Naive thymus-derived CD4-positive, alpha-beta T cell (primary cell): ENCODE data around the gene E2F4. TPM values are rescaled to one million over a fixed set of nuclear protein-coding genes. Genes with fewer than 3 reads are reported as not detected.

Source experiments
- ATAC-seq: fragments of 150-1000 bp; cut with Tn5 transposase; 2 replicates; pipeline ENCODE4 v1.10.0; 2021; ENCODE audit warnings: mild to moderate bottlenecking, moderate library complexity
- CTCF ChIA-PET: fragments of 350-600 bp; sonication (Branson Sonifier 250); formaldehyde crosslinking; loops from one replicate; lab custom pipeline; 2021; ENCODE audit warnings: antibody characterized with exemption; lab: Charles Lee
- POLR2A ChIA-PET: fragments of 350-600 bp; sonication (Branson Sonifier 250); formaldehyde crosslinking; loops from one replicate; lab custom pipeline; 2021; ENCODE audit warnings: antibody characterized with exemption, inconsistent platforms; lab: Charles Lee
- DNase-seq, 9 donors: peaks; one replicate each; pipeline versions ENCODE4 v3.0.0 to v3.0.0-alpha.2; 2020 to 2022; ENCODE audit warnings: mixed read lengths in 1 of 9
- H3K27ac ChIP-seq: one replicate; pipeline ENCODE4 v1.7.0; 2013; ENCODE audit warnings: mild to moderate bottlenecking, low read depth, low read length, moderate library complexity
- H3K27me3 ChIP-seq, 2 donors: one replicate each; pipeline ENCODE4 v1.7.0; 2013; ENCODE audit warnings: low read length in 2 of 2, mild to moderate bottlenecking in 2 of 2, moderate library complexity in 2 of 2; ENCODE audit not compliant: control insufficient read depth in 2 of 2, insufficient read depth in 2 of 2
- H3K36me3 ChIP-seq, 3 experiments: 1 replicate in 2 of 3; 2 replicates in 1 of 3; pipeline ENCODE4 v1.7.0; 2013; ENCODE audit warnings: low read length in 3 of 3, mild to moderate bottlenecking in 3 of 3, moderate library complexity in 1 of 3; ENCODE audit not compliant: insufficient read depth in 3 of 3, control insufficient read depth in 2 of 3
- H3K4me1 ChIP-seq, 2 donors: one replicate each; pipeline ENCODE4 v1.7.0; 2013; ENCODE audit warnings: low read length in 2 of 2, mild to moderate bottlenecking in 2 of 2, moderate library complexity in 1 of 2; ENCODE audit not compliant: control insufficient read depth in 2 of 2, insufficient read depth in 2 of 2
- H3K4me3 ChIP-seq: 2 replicates; pipeline ENCODE4 v1.7.0; 2013; ENCODE audit warnings: mild to moderate bottlenecking, low read length
- H3K9me3 ChIP-seq, 3 experiments: 1 replicate in 2 of 3; 2 replicates in 1 of 3; pipeline ENCODE4 v1.7.0; 2013; ENCODE audit warnings: low read length in 3 of 3; ENCODE audit not compliant: control insufficient read depth in 2 of 3
- H3K27ac Mint-ChIP-seq, 9 donors: one replicate each; pipeline ENCODE4 v1.8.0; 2020 to 2022; ENCODE audit warnings: mixed read lengths in 9 of 9, mild to moderate bottlenecking in 8 of 9, moderate library complexity in 5 of 9, inconsistent platforms in 2 of 9
- H3K27me3 Mint-ChIP-seq, 5 donors: one replicate each; pipeline ENCODE4 v1.8.0; 2021 to 2022; ENCODE audit warnings: mixed read lengths in 5 of 5, mild to moderate bottlenecking in 1 of 5
- H3K36me3 Mint-ChIP-seq, 5 donors: one replicate each; pipeline ENCODE4 v1.8.0; 2020 to 2022; ENCODE audit warnings: mixed read lengths in 5 of 5, mild to moderate bottlenecking in 3 of 5, inconsistent platforms in 1 of 5
- H3K4me1 Mint-ChIP-seq, 7 donors: one replicate each; pipeline ENCODE4 v1.8.0; 2020 to 2022; ENCODE audit warnings: mixed read lengths in 7 of 7, mild to moderate bottlenecking in 3 of 7, inconsistent platforms in 1 of 7
- H3K4me3 Mint-ChIP-seq, 10 donors: one replicate each; pipeline ENCODE4 v1.8.0; 2020 to 2022; ENCODE audit warnings: mild to moderate bottlenecking in 10 of 10, mixed read lengths in 10 of 10, moderate library complexity in 6 of 10, inconsistent platforms in 2 of 10
- H3K9me3 Mint-ChIP-seq, 11 donors: one replicate each; pipeline ENCODE4 v1.8.0; 2020 to 2022; ENCODE audit warnings: mixed read lengths in 11 of 11, mild to moderate bottlenecking in 4 of 11, inconsistent platforms in 1 of 11, moderate library complexity in 1 of 11
- intact Hi-C, 2 donors: fragments of 100-400 bp; cut with micrococcal nuclease; formaldehyde crosslinking; loops; one replicate each; pipeline ENCODE4 v1.15.1; 2023
- polyA plus RNA-seq, 2 donors: library from polyadenylated mRNA; unstranded; fragments of 300-500 nt; fragmentation: Illumina TruSeq; gene quantifications; one replicate each; pipeline ENCODE4 v1.2.3, GENCODE V29; 2021
- total RNA-seq, 6 experiments: library from RNA in 5 of 6; stranded (reverse) in 5 of 6; gene quantifications; 1 replicate in 5 of 6; 2 replicates in 1 of 6; pipeline ENCODE4 v1.2.3 and lab custom pipeline; 2021 to 2026

E2F4 gene
- total and polyA plus RNA-seq, 7 experiments from 2014 or later = 59.4 to 133 (median 73.0) TPM

- Histone ChIP-seq H3K36me3 (no peaks in the 10 kb centered on the region), H3K27me3 (peaks cover 15 to 39% of the 10 kb centered on the region in 2 donors), H3K9me3 (no peaks in the 10 kb centered on the region), H3K27ac (no peak overlapping the region), H3K4me3 (no peak overlapping the region), H3K4me1 (peaks cover 21 to 34% of the 10 kb centered on the region in 2 donors)
- intact Hi-C loops = loop anchor here in 1 of 2 donors (1.0 kb wide), 1 partner anchor 8 kb away; no protein-coding TSS in a partner anchor
- DNase-seq (peak in 1 of 9 donors; percentile 62), ATAC-seq (no peak)
- Mint-ChIP-seq H3K9me3 (no peaks in the 10 kb centered on the region), H3K4me1 (peaks cover 10 to 77% (median 33%) of the 10 kb centered on the region in 7 donors), H3K27ac (peak overlapping the region in 1 of 9 donors; percentile 94), H3K36me3 (peaks cover 0 to 38% (median 0%) of the 10 kb centered on the region in 5 donors), H3K4me3 (peak overlapping the region; percentile 33 to 89 (median 60)), H3K27me3 (peaks cover 19 to 69% (median 64%) of the 10 kb centered on the region in 5 donors)
- POLR2A ChIA-PET = interaction anchor here (1.0 to 1.6 kb wide), 2 partner anchors 75 to 150 kb away, joined by 3 to 5 read pairs; no protein-coding TSS in a partner anchor
- CTCF ChIA-PET = interaction anchor here (0.7 to 1.3 kb wide), 4 partner anchors 10 to 213 kb away, joined by 3 to 5 read pairs (median 4); partner anchors contain the start of genes FBXL8 and TRADD
These were observed 22.2 kb upstream of the E2F4 start for GRCh38 chr16:67169642-67170167.

GRCh38 chr16:67170168-67170948 lies 21.6 kb upstream of the E2F4 start, which contains the start of gene NOL3:
TSS of gene NOL3 (plus strand) at chr16:67170538.
- H3K36me3 Mint-ChIP-seq = peaks cover 0 to 34% (median 0%) of the 10 kb centered on the region in 5 donors
- Histone ChIP-seq H3K36me3 (no peaks in the 10 kb centered on the region), H3K9me3 (no peaks in the 10 kb centered on the region), H3K27ac (no peak within 1 kb of the TSS), H3K4me3 (no peak within 1 kb of the TSS), H3K27me3 (peaks cover 9 to 35% of the 10 kb centered on the region in 2 donors), H3K4me1 (peaks cover 25 to 29% of the 10 kb centered on the region in 2 donors)
- ChIA-PET POLR2A (interaction anchor here (1.0 to 2.4 kb wide), 3 partner anchors 8 to 234 kb away, joined by 3 to 7 read pairs (median 3); no protein-coding TSS in a partner anchor), CTCF (interaction anchor here (0.7 to 1.3 kb wide), 3 partner anchors 11 to 18 kb away, joined by 3 to 5 read pairs (median 4); partner anchors contain the start of genes FBXL8 and TRADD)
- H3K4me3 Mint-ChIP-seq = peak within 1 kb of the TSS; percentile 33 to 89 (median 60)
- H3K27me3 Mint-ChIP-seq = peaks cover 13 to 64% (median 62%) of the 10 kb centered on the region in 5 donors
- peaks cover 10 to 75% (median 30%) of the 10 kb centered on the region in 7 donors for H3K4me1 Mint-ChIP-seq
- DNase-seq (peak in 1 of 9 donors; percentile 82), ATAC-seq (peak; percentile 37)
- intact Hi-C loops = loop anchor here in 1 of 2 donors (1.0 kb wide), 1 partner anchor 9 kb away; no protein-coding TSS in a partner anchor
- no peaks in the 10 kb centered on the region for H3K9me3 Mint-ChIP-seq
- H3K27ac Mint-ChIP-seq = peak within 1 kb of the TSS in 2 of 9 donors; percentile 35 to 94

DNA sequence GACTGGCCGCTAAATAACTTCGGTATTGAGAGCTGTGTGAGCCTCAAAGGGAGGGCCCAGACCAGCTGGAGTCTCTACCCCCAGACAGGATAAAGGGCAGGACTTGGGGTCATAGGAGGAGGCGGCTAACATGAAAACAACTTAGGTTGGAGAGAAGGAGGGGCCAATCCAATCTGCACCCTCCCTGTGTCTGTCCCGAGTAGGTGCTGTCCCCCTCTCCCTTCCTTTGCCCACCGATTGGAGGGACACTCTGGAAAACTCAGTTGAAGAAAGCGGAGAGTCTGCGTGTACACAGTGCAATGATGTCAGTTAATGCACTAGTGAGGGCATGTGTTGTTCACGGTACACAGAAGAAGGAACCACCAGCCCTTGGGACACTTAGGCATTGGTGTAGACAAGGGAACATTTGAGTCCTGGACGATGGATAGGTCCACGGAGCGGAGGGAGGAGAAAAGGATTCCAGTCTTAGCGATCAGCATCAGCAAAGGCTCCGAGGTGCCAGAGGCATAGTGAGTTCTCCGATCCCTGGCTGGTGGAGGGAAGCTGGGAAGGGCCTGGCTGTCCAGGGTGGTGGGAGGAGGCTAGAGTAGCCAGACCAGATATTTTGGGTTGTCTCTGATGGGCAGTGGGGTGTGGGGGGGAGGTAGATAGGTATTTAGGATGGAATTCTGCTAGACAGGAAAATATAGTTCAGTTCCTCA lies 20.9 kb upstream of the E2F4 start:
- H3K27ac Mint-ChIP-seq = peak overlapping the region in 2 of 9 donors; percentile 35 to 90
- CTCF ChIA-PET = interaction anchor here (1.3 kb wide), 1 partner anchor 12 kb away, joined by 4 read pairs; the partner anchor contains the start of genes FBXL8 and TRADD
- H3K9me3 ChIP-seq = no peaks in the 10 kb centered on the region
- no peak overlapping the region for H3K4me3 ChIP-seq
- peaks cover 7 to 35% of the 10 kb centered on the region in 2 donors for H3K27me3 ChIP-seq
- peak overlapping the region in 7 of 10 donors; percentile 15 to 80 (median 41) for H3K4me3 Mint-ChIP-seq
- ATAC-seq (no peak), DNase-seq (no peak)
- POLR2A ChIA-PET = interaction anchor here (0.6 to 2.4 kb wide), 3 partner anchors 9 to 234 kb away, joined by 3 to 7 read pairs (median 3); no protein-coding TSS in a partner anchor
- peaks cover 10 to 81% (median 30%) of the 10 kb centered on the region in 7 donors for H3K4me1 Mint-ChIP-seq
- intact Hi-C loops = loop anchor here in 1 of 2 donors (1.0 kb wide), 1 partner anchor 10 kb away; no protein-coding TSS in a partner anchor
- peaks cover 24 to 25% of the 10 kb centered on the region in 2 donors for H3K4me1 ChIP-seq
- no peak overlapping the region for H3K27ac ChIP-seq
- peaks cover 0 to 39% (median 0%) of the 10 kb centered on the region in 5 donors for H3K36me3 Mint-ChIP-seq
- H3K27me3 Mint-ChIP-seq = peaks cover 11 to 67% (median 62%) of the 10 kb centered on the region in 5 donors
- no peaks in the 10 kb centered on the region for H3K36me3 ChIP-seq
- peaks cover 0 to 1% (median 0%) of the 10 kb centered on the region in 11 donors for H3K9me3 Mint-ChIP-seq

DNA sequence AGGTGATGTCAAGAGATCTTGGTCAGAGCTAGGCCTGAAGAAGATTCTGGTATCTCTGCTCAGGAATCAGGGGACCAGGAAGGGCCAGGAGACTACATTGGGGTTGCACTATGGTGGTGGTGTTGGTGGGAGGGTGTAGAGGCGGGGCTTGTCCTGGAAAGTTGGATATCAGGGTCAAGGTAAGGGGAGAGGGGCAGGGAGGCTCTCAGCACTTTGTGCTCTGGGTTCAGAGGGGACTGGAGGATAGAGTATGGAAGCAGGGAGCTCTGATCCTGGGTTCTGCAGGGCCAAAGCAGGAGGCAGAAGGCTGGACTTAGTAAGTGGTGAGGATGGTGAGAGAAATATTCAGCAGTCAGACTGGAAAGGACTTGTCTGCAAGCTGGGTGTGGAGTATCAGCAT lies 18.6 kb upstream of the E2F4 start:
- Mint-ChIP-seq H3K4me1 (peaks cover 10 to 73% (median 30%) of the 10 kb centered on the region in 7 donors), H3K9me3 (peaks cover 0 to 1% (median 0%) of the 10 kb centered on the region in 11 donors), H3K4me3 (peak overlapping the region; percentile 70 to 94 (median 86)), H3K27ac (peak overlapping the region in 3 of 9 donors; percentile 15 to 89 (median 72)), H3K27me3 (peaks cover 0 to 61% (median 56%) of the 10 kb centered on the region in 5 donors), H3K36me3 (peaks cover 0 to 34% (median 0%) of the 10 kb centered on the region in 5 donors)
- H3K27ac ChIP-seq = no peak overlapping the region
- H3K27me3 ChIP-seq = peaks cover 7 to 28% of the 10 kb centered on the region in 2 donors
- H3K4me1 ChIP-seq = peaks cover 24 to 29% of the 10 kb centered on the region in 2 donors
- DNase-seq = no peak
- POLR2A ChIA-PET = interaction anchor here (1.0 to 2.0 kb wide), 3 partner anchors 12 to 14 kb away, joined by 4 to 5 read pairs (median 4); no protein-coding TSS in a partner anchor
- CTCF ChIA-PET = interaction anchor here (0.6 to 1.4 kb wide), 3 partner anchors 11 to 142 kb away, joined by 3 to 5 read pairs (median 5); no protein-coding TSS in a partner anchor
- H3K4me3 ChIP-seq = peak overlapping the region; percentile 61
- no peak for ATAC-seq
- intact Hi-C loops = no loop called here
- no peaks in the 10 kb centered on the region for H3K36me3 ChIP-seq
- no peaks in the 10 kb centered on the region for H3K9me3 ChIP-seq

- H3K27ac Mint-ChIP-seq = peak overlapping the region in 2 of 9 donors; percentile 72 to 89
- H3K4me1 ChIP-seq = peaks cover 24 to 29% of the 10 kb centered on the region in 2 donors
- peaks cover 15 to 72% (median 36%) of the 10 kb centered on the region in 7 donors for H3K4me1 Mint-ChIP-seq
These were observed 17.9 kb upstream of the E2F4 start for GRCh38 chr16:67173808-67174705.

More at GRCh38 chr16:67173808-67174705, 17.9 kb upstream of the E2F4 start:
- ATAC-seq = peak; percentile 87
- Histone ChIP-seq H3K27ac (no peak overlapping the region), H3K4me3 (peak overlapping the region; percentile 61), H3K36me3 (no peaks in the 10 kb centered on the region), H3K27me3 (peaks cover 7 to 22% of the 10 kb centered on the region in 2 donors), H3K9me3 (no peaks in the 10 kb centered on the region)
- H3K4me3 Mint-ChIP-seq = peak overlapping the region; percentile 70 to 94 (median 86)
- ChIA-PET POLR2A (interaction anchor here (1.0 to 4.1 kb wide), 6 partner anchors 11 to 227 kb away, joined by 3 to 31 read pairs (median 4); partner anchors contain the start of genes FBXL8 and TRADD), CTCF (interaction anchor here (1.1 to 1.5 kb wide), 3 partner anchors 12 to 155 kb away, joined by 4 to 5 read pairs (median 5); no protein-coding TSS in a partner anchor)
- peak in 7 of 9 donors; percentile 42 to 78 (median 47) for DNase-seq
- peaks cover 0 to 60% (median 57%) of the 10 kb centered on the region in 5 donors for H3K27me3 Mint-ChIP-seq
- peaks cover 0 to 1% (median 0%) of the 10 kb centered on the region in 11 donors for H3K9me3 Mint-ChIP-seq
- intact Hi-C loops = loop anchor here (1.0 kb wide), 2 partner anchors 9 to 13 kb away; partner anchors contain the start of gene MATCAP1 (in 2 of the 2)
- peaks cover 0 to 33% (median 0%) of the 10 kb centered on the region in 5 donors for H3K36me3 Mint-ChIP-seq
